NB4 (cell line): Measurements from ENCODE around the gene GOLGA7B.
"Not testable (repeated sequence)": the region's sequence is repeated elsewhere in the genome, so short reads cannot be mapped to it uniquely, and the experiment has no call there.

Experiments used
- DNase-seq: peaks from one replicate; pipeline ENCODE4 v3.0.0; 2010; ENCODE audit warnings: low read depth
- H3K4me3 ChIP-seq: one replicate; pipeline ENCODE4 v1.5.1; 2011; ENCODE audit warnings: mild to moderate bottlenecking, low read depth, low read length, moderate library complexity
- CTCF ChIP-seq: IDR thresholded peaks from one replicate; pipeline ENCODE4 v1.5.1; 2012; ENCODE audit warnings: low read depth, low read length
- MAX ChIP-seq: IDR thresholded peaks from 2 replicates; pipeline ENCODE4 v1.6.1; 2011; ENCODE audit warnings: low read depth, low read length
- MYC ChIP-seq: IDR thresholded peaks from 2 replicates; pipeline ENCODE4 v1.6.1; 2011; ENCODE audit warnings: low read depth, low read length
- POLR2A ChIP-seq: IDR thresholded peaks from 2 replicates; pipeline ENCODE4 v1.6.1; 2011; ENCODE audit warnings: mild to moderate bottlenecking; ENCODE audit not compliant: insufficient read length; ENCODE audit errors: extremely low read depth

Gene GOLGA7B

GRCh38 chr10:97836446-97836845 is 13.2 kb upstream of the GOLGA7B start:
- TF ChIP-seq MYC = no peak
- no peak for TF ChIP-seq MAX
- H3K4me3 ChIP-seq = no peak overlapping the region
- no peak for DNase-seq

- no peak for DNase-seq
- H3K4me3 ChIP-seq = no peak overlapping the region
- TF ChIP-seq MAX (no peak), CTCF (no peak)
These were observed 11.6 kb upstream of the GOLGA7B start for GRCh38 chr10:97838091-97838490.

GRCh38 chr10:97841166-97841565 is 8.5 kb upstream of the GOLGA7B start:
- not testable (repeated sequence) for DNase-seq, H3K4me3 ChIP-seq

GRCh38 chr10:97842114-97842513 is 7.5 kb upstream of the GOLGA7B start:
- H3K4me3 ChIP-seq, DNase-seq: not testable (repeated sequence)

- DNase-seq = peak; percentile 38
These were observed 6.9 kb upstream of the GOLGA7B start for GRCh38 chr10:97842656-97843280.

GRCh38 chr10:97843281-97843671 is 6.4 kb upstream of the GOLGA7B start:
- TF ChIP-seq POLR2A (no peak), MAX (no peak), MYC (no peak), CTCF (no peak)
- DNase-seq = no peak
- no peak overlapping the region for H3K4me3 ChIP-seq

More at GRCh38 chr10:97842656-97843280, 6.9 kb upstream of the GOLGA7B start:
- no peak overlapping the region for H3K4me3 ChIP-seq
- no peak for TF ChIP-seq MYC
- TF ChIP-seq CTCF = no peak
- no peak for TF ChIP-seq POLR2A
- no peak for TF ChIP-seq MAX

- not testable (repeated sequence) for DNase-seq
These were observed 5.7 kb upstream of the GOLGA7B start for GRCh38 chr10:97843972-97844371.

GRCh38 chr10:97844678-97845077 is 5.0 kb upstream of the GOLGA7B start:
- TF ChIP-seq POLR2A = no peak
- no peak for TF ChIP-seq MYC
- TF ChIP-seq MAX = no peak
- TF ChIP-seq CTCF = no peak
- DNase-seq = no peak

More at GRCh38 chr10:97843972-97844371, 5.7 kb upstream of the GOLGA7B start:
- H3K4me3 ChIP-seq = not testable (repeated sequence)

More at GRCh38 chr10:97844678-97845077, 5.0 kb upstream of the GOLGA7B start:
- H3K4me3 ChIP-seq = no peak overlapping the region
